NCI-H2171 treated with DMSO at 0.1 percent for 48 hours (cell line): ENCODE results near the gene NFKBIB.
A peak's percentile ranks its signal among the peaks of the same experiment; 100 is the strongest.
"Not testable (repeated sequence)": the region's sequence is repeated elsewhere in the genome, so short reads cannot be mapped to it uniquely, and the experiment has no call there.

Experiments
- DNase-seq: peaks from one replicate; lab custom pipeline; 2025; lab: John Stamatoyannopoulos, UW

Gene NFKBIB

DNA sequence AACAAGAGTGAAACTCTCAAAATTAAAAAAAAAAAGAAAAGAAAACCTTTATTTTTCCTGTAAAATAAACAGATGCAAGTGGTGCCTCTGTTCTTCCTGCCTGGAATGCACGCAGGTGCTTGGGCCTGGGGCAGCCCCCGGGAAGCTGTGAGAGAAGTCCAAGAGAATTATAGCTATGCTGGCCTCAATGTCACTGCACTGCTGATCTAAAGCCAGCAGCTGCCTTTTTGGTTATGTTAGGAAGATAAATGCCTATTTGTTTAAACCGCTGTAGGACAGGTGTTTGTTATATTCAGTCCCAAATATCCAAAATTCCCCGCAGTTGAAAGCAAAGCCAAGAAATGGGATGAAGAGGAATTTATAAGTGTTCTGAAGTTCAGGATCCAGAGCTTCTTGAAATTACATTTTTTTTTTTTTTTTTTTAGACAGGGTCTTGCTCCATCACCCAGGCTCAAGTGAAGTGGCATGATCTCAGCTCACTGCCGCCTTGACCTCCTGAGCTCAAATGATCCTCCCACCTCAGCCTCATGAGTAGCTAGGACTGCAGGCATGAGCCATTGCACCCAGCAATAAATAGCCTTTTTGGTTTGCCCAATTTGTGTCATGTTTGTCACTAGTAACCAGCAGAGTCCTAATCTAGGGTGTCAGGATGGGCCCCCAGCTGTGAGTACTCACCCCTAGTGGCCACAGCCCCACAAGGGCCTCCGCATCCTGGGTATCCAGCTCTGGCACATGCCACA, 23.9 kb upstream of the NFKBIB start:
- no peak for DNase-seq

DNA sequence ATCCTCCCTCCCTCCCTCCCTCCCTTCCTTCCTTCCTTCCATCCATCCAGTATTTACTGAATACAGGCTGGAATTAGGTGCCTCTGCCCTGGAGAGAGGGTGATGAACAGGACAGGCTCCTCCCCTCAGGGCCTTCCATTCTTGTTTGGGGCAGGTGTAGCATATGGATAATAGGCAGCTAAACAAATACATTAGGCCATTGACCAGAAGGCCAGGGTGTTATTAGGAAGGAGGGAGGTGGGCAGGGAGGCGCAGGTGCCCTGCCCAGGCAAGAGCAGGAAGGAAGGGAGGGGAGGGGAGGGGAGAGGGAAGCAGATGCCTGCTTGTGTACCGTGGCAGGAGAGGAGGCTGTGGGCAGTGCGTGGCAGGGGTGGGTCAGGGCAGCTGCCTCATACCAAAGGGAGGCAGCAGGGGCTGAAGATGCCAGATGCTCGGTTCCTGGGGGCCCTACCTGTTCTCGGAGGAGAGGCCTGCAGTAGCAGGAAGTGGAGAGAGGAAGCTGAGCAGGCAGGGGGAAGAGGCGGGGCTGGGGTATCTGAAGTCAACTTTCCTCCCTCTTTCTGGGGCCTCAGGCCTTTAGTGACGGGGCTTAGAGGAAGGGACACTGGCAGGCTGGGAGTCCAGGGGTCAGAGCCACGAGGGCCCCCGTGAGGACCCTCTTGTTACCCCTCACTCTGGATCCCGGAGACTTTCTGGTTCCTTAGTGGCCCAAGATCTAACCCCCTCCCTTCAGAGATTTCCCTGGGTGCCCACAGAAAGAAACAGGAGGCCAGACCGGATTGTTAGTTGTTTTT, 21.8 kb upstream of the NFKBIB start, which contains the start of gene RINL:
TSS of gene RINL (minus strand) at position 495 of the 794 bp plus-strand sequence. CDS start 1,533 bp downstream, outside the sequence.
- peak; percentile 92 for DNase-seq

DNA sequence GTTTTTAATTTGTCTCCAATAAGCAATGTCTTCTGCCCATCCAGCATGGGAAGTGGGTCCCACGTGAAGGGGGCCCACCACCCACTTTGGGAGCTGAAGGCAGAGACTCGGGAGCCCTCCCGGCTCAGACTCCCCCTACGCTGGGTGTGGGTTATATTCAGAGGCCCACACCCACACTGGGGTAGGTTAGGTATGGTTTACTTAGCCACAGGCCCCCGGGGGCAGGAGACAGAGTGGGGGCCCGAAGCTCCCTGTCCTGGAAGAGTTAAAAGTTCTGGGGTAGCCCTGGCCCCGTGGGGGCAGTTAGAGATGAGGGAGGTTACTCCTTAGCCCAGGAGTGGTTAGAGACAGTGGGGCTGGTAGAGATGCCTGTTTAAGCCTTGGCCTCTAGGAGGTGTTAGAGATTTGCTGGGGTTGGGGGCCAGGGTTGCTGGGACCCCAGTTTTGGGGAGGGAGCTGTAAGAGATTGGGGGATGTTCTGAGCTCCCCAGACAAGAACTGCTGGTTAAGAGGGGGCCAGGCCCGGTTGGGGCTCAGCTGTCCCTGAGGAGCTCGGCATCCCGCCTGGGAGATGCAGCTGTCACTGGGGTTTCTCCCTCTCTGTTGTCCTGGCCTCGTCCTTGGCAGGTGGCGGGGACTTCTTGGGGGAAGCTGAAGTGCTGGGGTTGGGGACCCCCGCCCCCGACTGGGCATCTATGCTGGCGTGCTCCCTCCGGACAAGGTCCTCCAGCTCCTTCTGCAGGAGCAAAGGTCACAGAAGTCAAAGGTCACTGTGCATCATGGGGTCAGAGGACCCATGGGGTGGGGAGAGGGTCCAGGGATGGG, 21.0 kb upstream of the NFKBIB start:
- no peak for DNase-seq

DNA sequence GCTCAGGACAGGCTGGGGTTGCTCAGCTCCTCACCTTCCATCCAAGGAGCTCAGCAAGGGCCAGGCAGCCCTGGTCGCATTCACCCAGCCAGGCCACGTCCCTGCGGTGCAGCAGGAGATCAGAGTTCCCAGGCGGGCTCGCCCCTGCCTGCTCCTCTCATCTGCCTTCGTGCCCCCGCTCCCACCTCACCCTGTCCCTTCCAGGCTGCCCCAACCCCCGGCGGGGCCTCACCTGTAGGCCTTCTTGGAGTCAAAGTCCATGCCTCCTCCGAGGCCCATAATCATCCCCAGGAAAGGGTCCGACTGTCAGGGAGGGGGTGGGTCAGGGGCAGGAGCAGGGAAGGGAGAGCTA, 20.4 kb upstream of the NFKBIB start:
- no peak for DNase-seq

DNA sequence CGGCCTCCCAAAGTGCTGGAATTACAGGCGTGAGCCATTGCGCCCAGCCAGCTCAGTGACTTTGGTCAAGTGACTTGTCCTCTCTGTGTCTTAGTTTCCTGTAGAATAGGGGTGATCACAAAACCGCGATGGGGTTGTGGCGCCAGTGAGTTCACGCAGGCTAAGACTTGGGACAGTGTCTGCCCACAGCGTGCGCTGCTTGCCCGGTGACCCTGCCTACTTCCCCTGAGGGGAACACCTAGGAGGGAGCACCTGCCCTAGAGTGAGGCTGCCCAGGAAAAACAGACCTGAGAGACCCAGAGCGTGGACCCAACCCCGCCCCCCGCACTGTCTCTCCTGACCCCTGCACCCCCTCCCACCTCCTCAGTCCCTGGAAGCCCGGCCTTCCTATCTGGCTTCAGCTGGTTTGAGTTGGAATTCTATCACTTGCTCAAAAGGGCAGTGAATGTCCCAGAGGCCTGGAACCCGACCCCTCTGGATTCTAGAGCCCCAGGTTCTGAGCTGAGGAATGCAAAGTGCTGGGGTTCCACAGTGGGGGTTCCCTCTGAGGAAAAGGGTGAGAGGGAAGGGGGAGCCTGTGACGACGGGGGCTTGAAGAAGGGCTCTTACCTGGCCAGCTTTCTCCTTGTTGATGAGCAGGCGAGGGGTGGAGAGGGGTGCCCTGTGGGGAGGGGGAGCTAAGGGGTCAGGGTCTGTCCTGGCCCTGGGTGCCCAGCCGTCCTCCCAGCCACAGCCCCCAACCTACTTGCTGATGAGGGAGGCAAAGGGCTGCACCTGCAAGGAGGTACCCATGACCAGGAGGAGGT, 19.5 kb upstream of the NFKBIB start:
- no peak for DNase-seq

DNA sequence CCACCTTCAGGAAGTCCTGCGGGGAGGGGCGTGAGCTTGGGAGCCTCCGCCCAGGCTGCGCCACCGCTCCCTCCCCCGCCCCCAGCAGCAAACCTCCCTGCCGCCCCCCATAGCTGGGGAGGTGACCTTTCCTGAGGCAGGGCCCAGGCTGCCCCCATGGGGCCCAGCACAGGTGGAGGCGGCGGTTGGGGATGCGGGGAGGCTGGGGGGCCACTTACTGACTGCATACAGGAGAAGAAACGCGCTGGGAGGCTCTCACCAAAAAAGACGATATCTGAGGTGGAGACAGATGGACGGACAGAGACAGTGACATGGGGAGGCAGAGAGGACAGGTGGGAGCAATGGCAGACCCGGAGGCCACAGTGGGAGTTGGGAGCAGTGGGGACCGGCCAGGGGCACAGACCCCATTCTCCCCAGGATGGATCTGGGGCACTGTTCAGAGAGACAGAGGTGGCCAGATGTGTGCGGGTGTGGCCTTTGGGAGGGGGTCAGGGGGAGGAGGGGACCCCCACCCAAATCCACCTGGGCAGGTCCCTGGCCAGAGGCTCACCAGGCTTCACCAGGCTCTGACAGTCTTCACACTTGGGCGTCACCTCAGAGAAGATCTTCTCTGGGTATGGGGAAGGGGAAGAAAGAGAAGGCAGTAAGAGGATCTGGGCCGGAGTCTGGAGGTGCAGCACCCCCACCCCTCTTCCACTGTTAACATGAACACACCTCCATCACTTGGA, 18.7 kb upstream of the NFKBIB start:
- no peak for DNase-seq

DNA sequence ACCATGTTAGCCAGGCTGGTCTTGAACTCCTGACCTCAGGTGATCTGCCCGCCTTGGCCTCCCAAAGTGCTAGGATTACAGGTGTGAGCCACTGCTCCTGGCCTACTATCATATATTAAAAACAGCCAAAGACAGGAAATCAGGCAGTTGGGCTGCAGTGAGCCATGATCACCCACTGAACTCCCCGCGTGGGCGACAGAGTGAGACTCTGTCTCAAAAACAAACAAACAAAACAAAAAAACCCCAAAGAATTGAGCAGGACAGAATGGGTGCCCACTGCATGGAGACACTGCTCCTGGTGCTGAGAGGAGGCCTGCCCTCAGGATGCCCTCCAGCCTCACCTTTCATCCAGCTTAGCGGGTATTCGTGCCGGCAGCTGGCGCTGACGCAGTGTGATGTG, 16.5 kb upstream of the NFKBIB start:
- DNase-seq, result no peak

DNA sequence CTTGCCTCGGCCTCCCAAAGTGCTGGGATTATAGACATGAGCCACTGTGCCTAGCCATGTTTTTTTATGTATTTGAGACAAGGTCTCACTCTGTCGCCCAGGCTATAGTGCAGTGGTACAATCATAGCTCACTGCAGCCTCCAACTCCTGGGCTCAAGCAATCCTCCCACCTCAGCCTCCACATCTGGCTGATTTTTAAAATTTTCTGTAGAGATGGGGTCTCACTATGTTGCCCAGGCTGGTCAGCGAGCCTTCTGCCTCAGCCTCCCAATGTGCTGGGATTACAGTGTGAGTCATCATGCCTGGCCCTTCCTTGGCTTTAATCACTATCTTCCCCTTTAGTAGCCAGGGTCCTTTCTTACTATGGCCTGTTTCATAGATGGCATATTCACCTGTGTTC, 15.1 kb upstream of the NFKBIB start:
- DNase-seq, result not testable (repeated sequence)

DNA sequence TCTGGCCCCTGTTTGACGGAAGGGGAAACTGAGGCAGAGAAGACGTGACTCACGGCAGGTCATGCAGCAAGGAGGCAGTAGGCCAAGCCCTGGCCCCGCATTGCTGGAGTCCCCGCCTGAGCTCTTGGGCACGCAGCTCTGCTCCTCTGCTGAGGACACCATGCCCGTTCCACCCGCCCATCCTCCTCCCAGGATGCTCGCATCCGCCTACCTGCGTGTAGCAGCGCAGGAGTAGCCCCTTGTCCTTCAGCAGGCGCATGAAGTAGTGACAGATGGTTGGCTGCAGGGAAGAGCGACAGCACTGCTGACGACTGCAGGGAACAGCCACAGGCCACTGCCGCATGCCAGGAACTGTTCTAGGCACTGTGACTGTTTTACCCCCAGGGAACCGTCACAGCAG, 10.9 kb upstream of the NFKBIB start:
- DNase-seq, result no peak

DNA sequence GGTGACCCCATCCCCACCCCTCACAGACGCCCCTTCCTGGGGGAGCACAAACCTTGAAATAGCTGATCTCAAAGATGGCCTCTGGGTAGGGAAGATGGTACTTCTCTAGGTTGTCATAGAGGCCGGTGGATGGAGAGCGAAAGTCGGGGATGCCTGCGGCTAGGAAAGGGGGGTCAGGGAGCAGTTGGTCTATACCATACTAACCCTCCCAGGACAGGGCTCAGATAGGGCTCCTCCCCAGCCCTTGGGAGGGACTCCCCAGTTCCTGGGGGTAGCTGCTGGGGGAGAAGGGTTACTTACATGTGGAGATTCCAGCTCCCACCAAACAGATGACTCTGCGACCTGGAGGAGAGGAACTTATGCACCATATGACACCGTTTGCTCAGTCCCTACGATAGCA, 10.0 kb upstream of the NFKBIB start:
- DNase-seq, result no peak

DNA sequence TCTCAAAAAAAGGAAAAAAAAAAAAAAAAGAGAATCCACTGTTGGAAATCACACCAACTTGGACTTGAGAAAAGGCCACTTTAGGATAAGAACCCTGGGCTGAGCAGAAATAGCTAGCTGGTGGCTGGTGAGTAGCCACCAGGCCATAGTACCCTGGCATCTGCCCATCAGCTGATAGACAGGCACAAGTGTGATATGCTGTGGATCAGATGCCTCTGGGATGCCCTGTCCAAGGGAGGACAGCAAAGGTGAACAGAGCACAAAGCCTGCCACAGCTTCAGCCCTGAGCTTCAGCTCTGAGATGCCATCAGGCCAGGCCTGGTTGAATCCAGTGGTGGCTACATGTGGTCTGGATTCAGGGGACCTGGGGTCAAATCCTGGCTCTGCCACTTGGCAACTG, 9.1 kb upstream of the NFKBIB start:
- no peak for DNase-seq

DNA sequence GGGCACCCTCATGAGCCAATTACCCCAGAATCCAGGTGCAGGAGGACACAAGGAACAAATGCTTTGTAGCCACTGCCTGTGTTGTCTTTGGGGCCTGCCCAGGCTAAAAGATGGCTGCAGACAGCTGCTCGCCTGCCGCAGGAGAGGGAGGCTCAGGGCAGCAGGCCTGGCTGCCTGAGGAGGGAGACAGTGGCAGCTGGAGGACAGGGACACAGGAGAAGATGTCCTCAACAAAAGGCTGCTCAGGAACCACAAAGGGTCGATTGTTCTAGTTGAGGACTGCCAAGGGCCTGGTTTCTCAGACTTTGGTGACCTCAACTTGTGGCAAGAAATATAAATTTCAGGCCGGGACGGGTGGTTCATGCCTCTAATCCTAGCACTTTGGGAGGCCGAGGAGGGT, 8.0 kb upstream of the NFKBIB start:
- DNase-seq, result no peak

DNA sequence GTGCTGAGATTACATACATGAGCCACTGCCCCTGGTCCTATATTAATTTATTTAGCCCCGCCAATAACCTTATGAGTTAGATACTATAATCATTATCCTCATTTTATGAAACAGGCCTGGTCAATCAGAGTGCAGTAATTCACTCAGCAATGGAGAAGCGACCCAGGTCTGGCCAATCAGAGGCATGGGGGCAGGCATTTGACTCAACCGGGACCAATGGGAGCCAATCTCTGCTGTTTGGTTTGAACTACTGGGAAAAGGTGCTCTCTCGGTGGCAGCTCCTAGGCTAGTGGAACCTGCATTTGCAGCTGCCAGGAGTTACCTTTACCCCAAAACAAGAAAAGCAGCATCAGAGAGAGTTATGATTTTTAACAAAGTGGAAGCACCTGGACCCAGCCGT, 6.9 kb upstream of the NFKBIB start:
- no peak for DNase-seq

DNA sequence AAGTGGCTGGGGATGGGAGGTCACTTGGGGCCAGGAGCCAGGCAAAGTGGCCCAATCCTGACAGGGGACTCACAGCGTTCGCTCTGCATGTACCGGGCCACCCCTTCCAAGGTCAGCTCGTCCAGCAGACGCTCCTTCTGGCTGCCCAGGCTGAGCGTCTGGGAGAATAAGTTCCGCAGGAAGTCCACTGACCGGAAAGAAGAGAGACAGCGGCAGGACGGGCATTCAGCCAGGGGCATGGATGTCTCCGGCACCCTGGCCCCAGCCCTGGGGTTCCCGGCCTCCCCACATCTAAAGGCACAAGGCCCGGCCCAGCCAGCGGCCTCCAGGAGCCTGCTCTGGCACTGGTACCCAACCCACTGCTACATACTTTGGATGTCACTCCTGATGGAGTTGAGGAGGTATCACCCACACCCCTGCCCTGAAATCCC, 6.4 kb upstream of the NFKBIB start:
- no peak for DNase-seq

DNA sequence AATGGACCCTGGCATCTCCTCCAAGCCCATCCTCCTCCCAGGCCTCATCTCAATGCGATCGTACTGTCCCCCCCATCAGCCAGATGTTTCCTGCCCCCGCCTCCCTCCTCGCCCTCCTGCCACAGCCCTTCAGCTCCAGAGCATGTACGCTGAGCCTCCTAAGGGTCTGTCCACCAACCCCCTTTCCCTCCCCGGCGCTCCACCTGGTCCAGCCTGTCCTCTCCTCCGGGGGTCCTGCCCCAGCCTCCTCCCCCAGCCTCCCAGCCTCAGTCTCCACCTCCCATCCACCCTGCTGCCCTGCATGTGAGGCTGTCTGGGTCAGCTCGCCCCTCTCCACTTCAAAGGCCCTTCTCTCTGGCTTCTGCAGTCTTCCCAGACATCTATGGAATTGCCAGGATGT, 4.8 kb upstream of the NFKBIB start:
- DNase-seq, result no peak

DNA sequence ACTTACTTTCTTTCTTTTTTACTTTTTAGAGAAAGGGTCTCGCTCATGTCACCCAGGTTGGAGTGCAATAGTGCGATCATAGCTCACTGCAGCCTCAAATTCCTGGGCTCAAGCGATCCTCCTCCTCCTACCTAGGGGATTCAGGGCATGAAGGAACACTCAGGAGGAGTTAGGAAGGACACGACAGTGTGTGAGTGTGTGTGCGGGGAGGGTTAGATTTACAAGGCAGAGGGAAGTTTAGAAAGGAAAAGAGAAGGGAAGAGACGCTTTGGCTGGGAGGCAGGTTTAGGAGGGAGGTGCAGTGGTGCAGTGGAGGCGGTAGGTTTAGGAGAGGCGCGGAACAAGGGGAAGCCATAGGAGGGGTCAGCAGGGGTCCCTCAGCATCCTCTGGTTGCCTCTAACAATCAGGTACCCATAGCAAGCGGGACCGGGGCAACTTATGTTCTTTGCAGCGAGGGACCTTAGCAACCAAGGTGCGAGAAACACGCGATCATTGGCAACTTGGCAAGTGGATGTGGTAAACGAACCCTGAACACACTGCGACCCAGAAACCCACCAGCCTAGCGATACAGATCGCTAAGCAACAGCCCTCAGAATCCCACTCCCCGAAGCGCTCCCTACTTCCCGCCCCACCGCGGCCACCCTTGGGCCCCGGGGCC, 852 bp upstream of the NFKBIB start:
- no peak for DNase-seq

DNA sequence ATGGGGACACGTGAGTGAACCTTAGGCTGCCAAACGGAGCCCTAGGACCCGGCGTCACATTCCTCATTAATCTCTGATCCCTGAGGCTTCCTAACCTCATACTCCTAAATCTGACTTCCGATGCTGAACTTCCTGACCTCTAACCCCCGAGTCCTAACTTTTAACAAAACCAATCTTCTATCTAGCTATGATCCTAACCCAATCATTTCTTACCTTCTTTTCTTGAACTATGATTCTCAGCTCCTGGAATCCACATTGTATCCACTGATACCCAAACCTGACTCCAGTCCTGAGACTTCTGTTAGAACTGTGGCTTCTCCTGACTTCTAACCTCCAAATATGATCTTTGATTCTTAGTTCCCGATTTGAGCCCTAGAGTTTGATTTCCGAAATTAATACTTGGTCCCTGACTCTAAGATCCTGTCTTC, 447 bp downstream of the NFKBIB start:
- peak; percentile 90 for DNase-seq

DNA sequence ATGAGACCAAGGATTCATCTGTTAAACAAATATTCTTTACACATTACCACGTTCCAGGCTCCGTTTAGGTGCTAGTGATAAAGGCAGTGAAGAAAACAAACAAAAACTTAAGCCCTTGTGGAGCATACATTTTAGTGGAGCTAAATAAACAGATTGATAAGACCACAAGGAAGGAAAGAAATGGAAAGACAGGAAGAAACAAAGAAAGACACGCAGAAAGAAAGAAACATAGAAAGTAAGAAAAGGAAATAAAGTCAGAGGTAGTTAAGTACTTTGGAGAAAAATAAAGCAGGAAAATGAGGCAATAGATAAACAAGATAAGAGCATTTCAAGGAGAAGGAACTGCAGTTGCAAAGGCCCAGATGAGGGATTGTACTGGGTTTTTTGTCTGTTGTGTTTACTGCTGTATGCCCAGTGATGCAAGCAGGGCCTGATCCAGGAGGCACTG, 998 bp downstream of the NFKBIB start:
- no peak for DNase-seq

DNA sequence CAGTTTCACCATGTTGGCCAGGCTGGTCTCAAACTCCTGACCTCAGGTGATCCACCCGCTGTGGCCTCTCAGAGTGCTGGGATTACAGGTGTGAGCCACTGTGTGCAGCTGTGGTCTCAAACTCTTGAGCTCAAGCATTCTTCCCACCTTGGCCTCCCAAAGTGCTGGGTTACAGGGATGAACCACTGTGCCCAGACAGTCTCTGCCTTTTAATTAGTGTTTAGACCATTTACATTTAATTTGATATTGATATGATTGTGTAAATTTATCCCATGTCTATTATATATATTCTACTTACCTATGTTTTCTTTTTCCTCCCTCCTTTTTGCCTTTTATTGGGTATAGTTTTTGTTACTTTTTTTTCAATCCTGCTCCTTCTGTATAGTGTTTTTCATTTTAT, 1.9 kb downstream of the NFKBIB start:
- DNase-seq, result no peak
